Ishikawa (cell line): Measurements from ENCODE around the gene SOBP.

Experiments used
- EP300 ChIP-seq: IDR thresholded peaks from 2 replicates; pipeline ENCODE4 v1.6.1; 2012; ENCODE audit warnings: borderline replicate concordance
- TAF1 ChIP-seq: IDR thresholded peaks from 2 replicates; pipeline ENCODE4 v1.6.1; 2012; ENCODE audit warnings: low read depth, mild to moderate bottlenecking
- YY1 ChIP-seq: IDR thresholded peaks from 2 replicates; pipeline ENCODE4 v1.6.1; 2012; ENCODE audit warnings: low read depth

GRCh38 chr6:107574856-107575255 lies 84.9 kb downstream of the SOBP start:
- TF ChIP-seq TAF1 (no peak), YY1 (no peak), EP300 (no peak)
